H1 (cell line): Measurements from ENCODE around the gene MAGEA8. TPM values are rescaled to one million over a fixed set of nuclear protein-coding genes. Genes with fewer than 3 reads are reported as not detected.
"Not testable (repeated sequence)": the region's sequence is repeated elsewhere in the genome, so short reads cannot be mapped to it uniquely, and the experiment has no call there.

Experiments
- CTCF ChIA-PET: fragments of 300-600 bp; sonication (Branson Sonifier 250); formaldehyde crosslinking; loops from one replicate; lab custom pipeline; 2021; ENCODE audit not compliant: partially characterized antibody; lab: Charles Lee
- POLR2A ChIA-PET: fragments of 300-600 bp; sonication (Branson Sonifier 250); formaldehyde crosslinking; loops from one replicate; lab custom pipeline; 2021; ENCODE audit warnings: inconsistent platforms; ENCODE audit not compliant: partially characterized antibody; lab: Charles Lee
- DNase-seq, 2 experiments: peaks; one replicate each; pipeline versions ENCODE4 v3.0.0 to v3.0.0-alpha.2; 2010 to 2022; ENCODE audit warnings: low spot score in 2 of 2, low read depth in 1 of 2, mixed read lengths in 1 of 2
- FAIRE-seq: peaks from 2 replicates; lab custom pipeline; 2011; peaks lifted over from hg19 to GRCh38; lab: Jason Lieb, UNC
- H2AFZ ChIP-seq: 2 replicates; pipeline ENCODE4 v1.8.1; 2012; ENCODE audit warnings: low read length, inconsistent platforms
- H2AK5ac ChIP-seq: 2 replicates; pipeline ENCODE4 v1.6.1; 2013; ENCODE audit warnings: low read depth, low read length
- H2BK120ac ChIP-seq: replicated peaks from 2 replicates; pipeline ENCODE3; 2013; ENCODE audit warnings: low read depth, low read length, inconsistent platforms
- H2BK12ac ChIP-seq: 2 replicates; pipeline ENCODE4 v1.6.1; 2013; ENCODE audit warnings: low read depth, low read length
- H2BK15ac ChIP-seq: 2 replicates; pipeline ENCODE4 v1.6.1; 2013; ENCODE audit warnings: low read length
- H2BK20ac ChIP-seq: 2 replicates; pipeline ENCODE4 v1.6.1; 2013; ENCODE audit warnings: low read length
- H2BK5ac ChIP-seq: 2 replicates; pipeline ENCODE4 v1.6.1; 2013; ENCODE audit warnings: low read depth, low read length
- H3K14ac ChIP-seq: 2 replicates; pipeline ENCODE4 v1.6.1; 2013; ENCODE audit warnings: inconsistent platforms; ENCODE audit not compliant: insufficient read length
- H3K18ac ChIP-seq: 2 replicates; pipeline ENCODE4 v1.6.1; 2013; ENCODE audit warnings: low read length; ENCODE audit errors: extremely low read depth
- H3K23ac ChIP-seq: 2 replicates; pipeline ENCODE4 v1.6.1; 2013; ENCODE audit warnings: inconsistent platforms; ENCODE audit not compliant: insufficient read length
- H3K23me2 ChIP-seq: 2 replicates; pipeline ENCODE4 v1.6.1; 2013; ENCODE audit warnings: low read depth, low read length
- H3K27ac ChIP-seq: 2 replicates; pipeline ENCODE4 v1.6.1; 2011; ENCODE audit warnings: low read depth, low read length, inconsistent platforms
- H3K27me3 ChIP-seq, 4 experiments: replicated peaks in 1 of 4; 1 replicate in 1 of 4; 2 replicates in 3 of 4; pipeline versions ENCODE4 v1.6.1 to v1.8.1; 2011 to 2013; ENCODE audit warnings: low read length in 3 of 4, mild to moderate bottlenecking in 3 of 4, inconsistent platforms in 2 of 4, mixed read lengths in 2 of 4, moderate library complexity in 1 of 4; ENCODE audit not compliant: control insufficient read depth in 3 of 4, insufficient read depth in 3 of 4; ENCODE audit errors: extremely low read depth in 1 of 4
- H3K36me3 ChIP-seq, 4 experiments: 2 replicates each; pipeline versions ENCODE4 v1.6.1 to v1.8.1; 2011 to 2013; ENCODE audit warnings: mild to moderate bottlenecking in 4 of 4, low read length in 3 of 4, moderate library complexity in 2 of 4, control low read depth in 1 of 4, inconsistent platforms in 1 of 4; ENCODE audit not compliant: insufficient read depth in 4 of 4, control insufficient read depth in 2 of 4
- H3K4ac ChIP-seq: replicated peaks from 2 replicates; pipeline ENCODE3; 2013; ENCODE audit warnings: low read length, low read depth, mixed read lengths, inconsistent platforms; ENCODE audit not compliant: insufficient read length
- H3K4me1 ChIP-seq, 4 experiments: replicated peaks in 1 of 4; 1 replicate in 1 of 4; 2 replicates in 3 of 4; pipeline versions ENCODE4 v1.6.1 to v1.8.1; 2011 to 2013; ENCODE audit warnings: low read length in 3 of 4, inconsistent platforms in 2 of 4, mixed read lengths in 1 of 4; ENCODE audit not compliant: insufficient read depth in 4 of 4, control insufficient read depth in 3 of 4
- H3K4me2 ChIP-seq, 2 experiments: 2 replicates each; pipeline versions ENCODE4 v1.6.1 to v1.8.1; 2011 to 2013; ENCODE audit warnings: low read depth in 2 of 2, low read length in 2 of 2, control low read depth in 1 of 2, inconsistent platforms in 1 of 2, mild to moderate bottlenecking in 1 of 2; ENCODE audit not compliant: insufficient read depth in 1 of 2
- H3K4me3 ChIP-seq, 4 experiments: fragments of 200-600, 300-600 bp in 1 of 4; sonication (generic), shearing (Covaris generic), sonication (Bioruptor Twin) in 1 of 4; 2 replicates each; pipeline versions ENCODE4 v1.5.1 to v1.8.1; 2011 to 2016; ENCODE audit warnings: low read length in 4 of 4, low read depth in 3 of 4, control low read depth in 2 of 4, inconsistent platforms in 2 of 4, mild to moderate bottlenecking in 2 of 4, mixed read lengths in 1 of 4, moderate library complexity in 1 of 4; ENCODE audit not compliant: insufficient read depth in 2 of 4; ENCODE audit errors: extremely low read depth in 1 of 4
- H3K56ac ChIP-seq: replicated peaks from 2 replicates; pipeline ENCODE3; 2013; ENCODE audit warnings: low read depth, mild to moderate bottlenecking, mixed read lengths, low read length, inconsistent platforms; ENCODE audit not compliant: insufficient read length
- H3K79me1 ChIP-seq: 2 replicates; pipeline ENCODE4 v1.6.1; 2013; ENCODE audit warnings: low read depth, low read length, control low read depth
- H3K79me2 ChIP-seq, 2 experiments: 2 replicates each; pipeline versions ENCODE4 v1.6.1 to v1.8.1; 2012 to 2013; ENCODE audit warnings: low read length in 2 of 2, mild to moderate bottlenecking in 2 of 2, inconsistent platforms in 1 of 2; ENCODE audit not compliant: insufficient read depth in 2 of 2, control insufficient read depth in 1 of 2
- H3K9ac ChIP-seq, 4 experiments: replicated peaks in 1 of 4; 1 replicate in 1 of 4; 2 replicates in 3 of 4; pipeline versions ENCODE4 v1.6.1 to v1.8.1; 2011 to 2013; ENCODE audit warnings: low read depth in 3 of 4, low read length in 3 of 4, control low read depth in 2 of 4, mild to moderate bottlenecking in 2 of 4, moderate library complexity in 2 of 4, inconsistent platforms in 1 of 4; ENCODE audit errors: extremely low read depth in 1 of 4
- H3K9me3 ChIP-seq, 2 experiments: 2 replicates each; pipeline versions ENCODE4 v1.6.1 to v1.8.1; 2012 to 2013; ENCODE audit warnings: mild to moderate bottlenecking in 2 of 2, moderate library complexity in 2 of 2, control low read depth in 1 of 2, inconsistent platforms in 1 of 2, low read depth in 1 of 2, low read length in 1 of 2, mixed read lengths in 1 of 2; ENCODE audit not compliant: insufficient read depth in 2 of 2
- H4K20me1 ChIP-seq, 2 experiments: replicated peaks in 1 of 2; 2 replicates each; pipeline versions ENCODE3 to v1.8.1; 2011 to 2013; ENCODE audit warnings: inconsistent platforms in 2 of 2, low read length in 2 of 2, mild to moderate bottlenecking in 1 of 2; ENCODE audit not compliant: insufficient read depth in 2 of 2, control insufficient read depth in 1 of 2
- H4K5ac ChIP-seq: 2 replicates; pipeline ENCODE4 v1.6.1; 2013; ENCODE audit warnings: low read length, low read depth, mixed read lengths, inconsistent platforms; ENCODE audit not compliant: insufficient read length
- H4K8ac ChIP-seq: 2 replicates; pipeline ENCODE4 v1.8.0; 2013; ENCODE audit warnings: mild to moderate bottlenecking, moderate library complexity, low read length, inconsistent platforms; ENCODE audit not compliant: insufficient read depth; ENCODE audit errors: extremely low read depth
- H4K91ac ChIP-seq: replicated peaks from 2 replicates; pipeline ENCODE3; 2013; ENCODE audit warnings: low read length, mixed read lengths, inconsistent platforms; ENCODE audit not compliant: insufficient read length
- MAFK ChIP-seq: IDR thresholded peaks from 2 replicates; pipeline ENCODE4 v1.6.1; 2012; ENCODE audit warnings: low read depth, mild to moderate bottlenecking, improper control_type of control experiment, low read length
- WGBS, 2 experiments: shearing (Covaris generic) in 1 of 2; methylation state at CpG; one replicate each; pipeline versions ENCODE4 v1.1.6 to v1.1.7; 2013 to 2015; ENCODE audit warnings: low lambda C conversion rate in 2 of 2, mixed read lengths in 2 of 2, inconsistent platforms in 1 of 2, low coverage in 1 of 2, missing lambda C conversion rate in 1 of 2; ENCODE audit not compliant: insufficient replicate concordance in 2 of 2, insufficient coverage in 1 of 2, insufficient read length in 1 of 2; ENCODE audit errors: extremely low coverage in 1 of 2, missing lambda C conversion rate in 1 of 2; 5-methylcytosine and 5-hydroxymethylcytosine counted together
- polyA plus RNA-seq, 7 experiments: library from polyadenylated mRNA; depleted of rRNA in 3 of 7; stranded (reverse) in 5 of 7; unstranded in 2 of 7; fragments of >200 nt in 5 of 7; fragments of 200-250 nt in 2 of 7; gene quantifications; 1 replicate in 5 of 7; 2 replicates in 1 of 7; 4 replicates in 1 of 7; pipeline versions ENCODE4 v1.2.1 to v1.2.3, GENCODE V29; 2011 to 2013; ENCODE audit warnings: missing spikeins in 2 of 7, mixed read lengths in 2 of 7
- total RNA-seq: library from RNA; stranded (reverse); fragmentation: NEBNext Ultra II Directional; extraction: Animal tissue kit (Norgen Biotek cat#: 25700); gene quantifications from 2 replicates; pipeline ENCODE4 v1.2.1, GENCODE V29; 2021

The MAGEA8 gene
- total and polyA plus RNA-seq, 2 of the 8 experiments (the other 6 are each of a cell fraction or from before 2014, with no cell fraction given), result not detected

GRCh38 chrX:149877636-149878035, 3.3 kb upstream of the MAGEA8 start (continued):
- no peak for TF ChIP-seq MAFK

GRCh38 chrX:149890828-149891227, 9.8 kb downstream of the MAGEA8 start:
- H3K27ac ChIP-seq, H3K79me1 ChIP-seq, H3K4ac ChIP-seq, CTCF ChIA-PET, DNase-seq, H4K8ac ChIP-seq, H3K9ac ChIP-seq, H2BK5ac ChIP-seq, H3K9me3 ChIP-seq, H4K5ac ChIP-seq, H3K23me2 ChIP-seq, H3K27me3 ChIP-seq, H2AFZ ChIP-seq, H3K23ac ChIP-seq, H2BK20ac ChIP-seq, H4K91ac ChIP-seq, H3K18ac ChIP-seq, H2BK15ac ChIP-seq, H3K4me2 ChIP-seq, H2AK5ac ChIP-seq, POLR2A ChIA-PET, H3K36me3 ChIP-seq, FAIRE-seq, H3K14ac ChIP-seq, H3K56ac ChIP-seq, H3K79me2 ChIP-seq, H2BK120ac ChIP-seq, H2BK12ac ChIP-seq, H3K4me1 ChIP-seq, H4K20me1 ChIP-seq, H3K4me3 ChIP-seq: not testable (repeated sequence)
- WGBS, 2 experiments, result 82% methylated on average over 2 of the region's 2 CpGs; no CpG with 5 or more reads in 1 of the 2 experiments
